Measurements from ENCODE around the gene ARHGEF7. TPM values are rescaled to one million over a fixed set of nuclear protein-coding genes. Genes with fewer than 3 reads are reported as not detected.

Gene ARHGEF7
- total RNA-seq, 4 donors from 2014 or later: 88.7 to 119 (median 110) TPM

DNA sequence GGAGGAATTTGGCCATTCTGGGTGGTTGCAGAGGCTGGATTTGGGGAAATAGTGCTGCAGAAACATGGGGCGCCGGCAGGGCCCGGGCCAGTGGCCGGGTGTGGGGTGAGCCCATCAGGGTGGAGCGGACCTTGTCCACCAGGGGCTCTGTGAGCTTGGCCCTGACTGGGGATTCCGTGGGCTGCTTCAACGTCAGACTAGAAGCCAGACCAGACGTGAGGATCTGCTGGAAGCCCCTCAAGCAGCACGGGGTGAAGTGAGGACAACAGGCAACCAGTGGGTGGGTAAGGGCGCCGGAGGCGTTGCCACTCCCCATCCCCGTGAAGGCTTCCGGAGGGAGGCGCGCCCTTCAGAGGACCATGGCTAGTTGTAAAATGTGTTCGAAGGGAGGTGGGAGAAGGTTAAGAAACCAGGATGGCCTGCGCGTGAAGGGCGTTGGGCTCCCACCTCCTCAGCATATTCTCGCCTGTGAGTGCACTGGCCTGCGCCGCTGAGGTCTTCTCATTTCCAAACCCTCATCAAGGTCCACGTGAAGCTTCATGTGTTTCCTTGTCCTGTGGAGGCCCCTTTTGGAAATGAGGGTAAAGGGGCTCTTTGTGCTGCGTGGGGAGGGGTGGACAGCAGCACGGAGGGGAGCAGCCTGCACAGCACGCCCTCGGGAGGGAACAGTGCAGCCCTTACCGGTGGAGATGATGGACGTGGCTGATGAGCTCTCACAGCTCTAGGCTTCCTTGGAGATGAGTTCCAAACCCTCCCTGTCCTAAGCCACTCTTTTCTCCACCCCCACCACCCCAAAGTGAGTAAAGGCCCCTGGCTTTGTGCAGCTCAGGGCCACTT, 213.7 kb downstream of the ARHGEF7 start:
- 81 to 88% methylated on average over 27 to 30 of the region's 30 CpGs for WGBS, 2 donors
- peaks cover 0 to 6% (median 0%) of the 10 kb centered on the region in 4 donors for H3K9me3 ChIP-seq
- no peaks in the 10 kb centered on the region for H3K27me3 ChIP-seq
- H3K4me1 ChIP-seq: no peaks in the 10 kb centered on the region
- no peak for TF ChIP-seq POLR2A (IDR thresholded peaks at IDR 0.05)
- TF ChIP-seq EP300 (IDR thresholded peaks at IDR 0.05): no peak
- TF ChIP-seq, protein P1, sequence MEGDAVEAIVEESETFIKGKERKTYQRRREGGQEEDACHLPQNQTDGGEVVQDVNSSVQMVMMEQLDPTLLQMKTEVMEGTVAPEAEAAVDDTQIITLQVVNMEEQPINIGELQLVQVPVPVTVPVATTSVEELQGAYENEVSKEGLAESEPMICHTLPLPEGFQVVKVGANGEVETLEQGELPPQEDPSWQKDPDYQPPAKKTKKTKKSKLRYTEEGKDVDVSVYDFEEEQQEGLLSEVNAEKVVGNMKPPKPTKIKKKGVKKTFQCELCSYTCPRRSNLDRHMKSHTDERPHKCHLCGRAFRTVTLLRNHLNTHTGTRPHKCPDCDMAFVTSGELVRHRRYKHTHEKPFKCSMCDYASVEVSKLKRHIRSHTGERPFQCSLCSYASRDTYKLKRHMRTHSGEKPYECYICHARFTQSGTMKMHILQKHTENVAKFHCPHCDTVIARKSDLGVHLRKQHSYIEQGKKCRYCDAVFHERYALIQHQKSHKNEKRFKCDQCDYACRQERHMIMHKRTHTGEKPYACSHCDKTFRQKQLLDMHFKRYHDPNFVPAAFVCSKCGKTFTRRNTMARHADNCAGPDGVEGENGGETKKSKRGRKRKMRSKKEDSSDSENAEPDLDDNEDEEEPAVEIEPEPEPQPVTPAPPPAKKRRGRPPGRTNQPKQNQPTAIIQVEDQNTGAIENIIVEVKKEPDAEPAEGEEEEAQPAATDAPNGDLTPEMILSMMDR (IDR thresholded peaks at IDR 0.05): no peak
- H3K36me3 ChIP-seq: peaks cover 0 to 19% (median 0%) of the 10 kb centered on the region in 3 donors
- no peak overlapping the region for H3K4me3 ChIP-seq
- H3K27ac ChIP-seq: no peak overlapping the region
- DNase-seq (ENCODE audit: low spot score in 2 of 2): no peak

DNA sequence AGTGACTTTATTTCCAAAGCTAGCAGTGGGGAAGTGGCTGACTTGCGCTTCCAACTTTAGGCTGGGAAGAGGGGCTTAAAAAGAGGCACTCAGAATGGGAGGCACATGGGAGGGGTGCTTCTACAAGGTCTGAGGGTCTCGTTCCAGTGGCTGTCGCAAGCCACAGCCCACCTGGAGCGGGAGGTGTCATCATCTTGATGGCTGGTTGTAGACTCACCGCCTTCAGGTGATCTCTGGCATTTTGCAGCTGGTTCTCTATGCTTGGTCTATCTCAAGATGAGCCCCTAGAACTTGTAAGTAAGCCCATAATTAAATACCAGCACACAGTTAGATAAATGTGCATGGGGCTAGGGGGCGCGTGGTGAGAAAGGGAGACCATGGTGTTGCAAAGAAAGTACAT, 214.5 kb downstream of the ARHGEF7 start:
- 90 to 92% methylated on average over 7 of the region's 7 CpGs for WGBS, 2 donors

DNA sequence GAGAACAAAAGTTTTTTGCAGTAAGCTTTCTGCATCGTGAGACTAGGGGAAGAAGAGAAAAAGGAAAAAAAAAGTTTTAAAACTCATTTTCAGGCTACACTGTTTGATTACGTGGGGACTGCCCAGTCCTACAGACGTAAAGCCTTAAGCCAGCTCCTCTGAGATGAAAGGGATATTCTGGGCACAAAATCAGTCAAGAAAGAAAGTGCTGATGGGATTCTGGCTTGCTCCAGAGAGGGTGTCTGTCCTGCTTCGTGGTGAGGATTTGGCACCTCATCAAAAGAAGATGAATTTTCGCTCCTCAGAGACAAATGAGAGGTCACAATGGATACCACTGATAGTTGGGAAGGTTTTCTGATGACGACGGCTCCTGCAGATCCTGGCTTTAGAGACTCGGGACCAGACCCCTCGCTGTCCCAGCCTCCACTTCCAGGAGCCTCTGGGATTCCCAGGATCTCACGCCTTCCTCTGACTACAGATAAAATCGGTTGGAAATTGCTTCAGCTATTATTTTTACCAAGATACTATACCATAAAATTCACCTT, 215.0 kb downstream of the ARHGEF7 start:
- Histone ChIP-seq H3K36me3 (peaks cover 0 to 19% (median 0%) of the 10 kb centered on the region in 3 donors), H3K27me3 (no peaks in the 10 kb centered on the region), H3K27ac (no peak overlapping the region), H3K4me1 (no peaks in the 10 kb centered on the region), H3K4me3 (no peak overlapping the region), H3K9me3 (peaks cover 0 to 7% (median 0%) of the 10 kb centered on the region in 4 donors)
- WGBS, 2 donors: 65 to 75% methylated on average over 11 of the region's 11 CpGs
- TF ChIP-seq, protein P1 (IDR thresholded peaks at IDR 0.05): no peak
- TF ChIP-seq POLR2A (IDR thresholded peaks at IDR 0.05) (no peak), EP300 (IDR thresholded peaks at IDR 0.05) (no peak)
- DNase-seq (ENCODE audit: low spot score in 2 of 2): no peak

More for the DNA sequence above, 214.5 kb downstream of the ARHGEF7 start:
- Histone ChIP-seq H3K4me1 (no peaks in the 10 kb centered on the region), H3K4me3 (no peak overlapping the region), H3K27ac (no peak overlapping the region), H3K9me3 (peaks cover 0 to 7% (median 0%) of the 10 kb centered on the region in 4 donors), H3K36me3 (peaks cover 0 to 19% (median 0%) of the 10 kb centered on the region in 3 donors), H3K27me3 (no peaks in the 10 kb centered on the region)
- no peak for DNase-seq (ENCODE audit: low spot score in 2 of 2)
- no peak for TF ChIP-seq EP300 (IDR thresholded peaks at IDR 0.05)
- no peak for TF ChIP-seq POLR2A (IDR thresholded peaks at IDR 0.05)
- TF ChIP-seq, protein P1 (IDR thresholded peaks at IDR 0.05): no peak

DNA sequence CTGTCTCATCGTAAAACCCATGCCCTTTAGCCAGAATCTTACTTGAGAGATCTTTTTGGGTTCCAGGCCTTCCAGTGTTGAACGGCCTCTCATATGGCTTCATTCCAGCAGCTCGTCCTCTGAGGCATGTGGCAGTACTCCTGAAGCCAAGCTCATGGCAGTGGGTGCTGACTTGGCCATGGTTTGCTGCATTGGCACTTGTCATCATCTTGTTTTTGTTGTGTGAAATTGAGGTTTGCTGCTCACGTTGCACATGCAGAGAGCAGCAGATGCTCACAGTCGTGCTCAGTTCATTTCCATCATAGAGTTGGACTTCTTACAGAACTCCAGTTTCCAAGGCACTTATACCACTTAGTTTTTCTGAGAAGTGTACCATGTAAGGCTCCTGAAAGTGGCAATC, 220.2 kb downstream of the ARHGEF7 start:
- Histone ChIP-seq H3K4me3 (no peak overlapping the region), H3K27me3 (no peaks in the 10 kb centered on the region), H3K9me3 (peaks cover 0 to 7% (median 0%) of the 10 kb centered on the region in 4 donors), H3K27ac (no peak overlapping the region), H3K4me1 (no peaks in the 10 kb centered on the region), H3K36me3 (peaks cover 0 to 8% (median 0%) of the 10 kb centered on the region in 3 donors)
- DNase-seq (ENCODE audit: low spot score in 2 of 2): no peak
- 76% methylated on average over 5 of the region's 5 CpGs for WGBS, 2 donors
- TF ChIP-seq, protein P1 (IDR thresholded peaks at IDR 0.05): no peak
- TF ChIP-seq EP300 (IDR thresholded peaks at IDR 0.05) (no peak), POLR2A (IDR thresholded peaks at IDR 0.05) (no peak)

DNA sequence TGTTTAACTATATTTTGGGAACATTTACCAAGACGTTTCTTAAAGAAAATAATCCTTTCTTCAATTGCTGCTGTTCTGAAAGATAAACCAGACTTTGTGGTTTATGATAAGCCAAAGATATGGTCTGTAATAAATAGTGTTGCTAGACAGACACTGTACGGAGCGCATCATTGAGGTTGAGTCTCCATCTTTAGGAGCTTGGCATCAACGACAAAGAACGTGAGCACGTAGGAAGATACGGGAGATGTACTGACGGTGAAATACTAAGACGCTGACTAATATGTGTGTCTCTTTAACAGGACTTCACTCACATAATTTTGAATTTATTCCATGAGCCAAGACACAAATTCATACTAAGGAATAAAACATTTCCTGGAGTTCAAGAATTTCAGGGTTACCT, 221.6 kb downstream of the ARHGEF7 start:
- H3K27me3 ChIP-seq: no peaks in the 10 kb centered on the region
- peaks cover 0 to 8% (median 0%) of the 10 kb centered on the region in 3 donors for H3K36me3 ChIP-seq
- 87 to 90% methylated on average over 9 of the region's 9 CpGs for WGBS, 2 donors
- H3K4me3 ChIP-seq: no peak overlapping the region
- no peak overlapping the region for H3K27ac ChIP-seq
- TF ChIP-seq, protein P1 (IDR thresholded peaks at IDR 0.05): no peak
- TF ChIP-seq EP300 (IDR thresholded peaks at IDR 0.05) (no peak), POLR2A (IDR thresholded peaks at IDR 0.05) (no peak)
- peaks cover 0 to 7% (median 0%) of the 10 kb centered on the region in 4 donors for H3K9me3 ChIP-seq
- H3K4me1 ChIP-seq: no peaks in the 10 kb centered on the region
- no peak for DNase-seq (ENCODE audit: low spot score in 2 of 2)
